Stimulated activated CD4-positive, alpha-beta T cell treated with anti-CD3 and anti-CD28 coated beads, Interleukin-2, amount 100 ng/mL, for 48 hours (primary cell): ENCODE results near the gene GH1.
"Not testable (repeated sequence)": the region's sequence is repeated elsewhere in the genome, so short reads cannot be mapped to it uniquely, and the experiment has no call there.

Experiments
- DNase-seq, 2 donors: peaks; one replicate each; pipeline ENCODE4 v3.0.0-alpha.2; 2020

Gene GH1

GRCh38 chr17:63925615-63926014 lies 7.0 kb upstream of the GH1 start:
- no peak for DNase-seq

- DNase-seq, result not testable (repeated sequence)
Measured at GRCh38 chr17:63922402-63922801, 3.8 kb upstream of the GH1 start.

- not testable (repeated sequence) for DNase-seq
Measured at GRCh38 chr17:63920779-63921178, 2.1 kb upstream of the GH1 start.

DNA sequence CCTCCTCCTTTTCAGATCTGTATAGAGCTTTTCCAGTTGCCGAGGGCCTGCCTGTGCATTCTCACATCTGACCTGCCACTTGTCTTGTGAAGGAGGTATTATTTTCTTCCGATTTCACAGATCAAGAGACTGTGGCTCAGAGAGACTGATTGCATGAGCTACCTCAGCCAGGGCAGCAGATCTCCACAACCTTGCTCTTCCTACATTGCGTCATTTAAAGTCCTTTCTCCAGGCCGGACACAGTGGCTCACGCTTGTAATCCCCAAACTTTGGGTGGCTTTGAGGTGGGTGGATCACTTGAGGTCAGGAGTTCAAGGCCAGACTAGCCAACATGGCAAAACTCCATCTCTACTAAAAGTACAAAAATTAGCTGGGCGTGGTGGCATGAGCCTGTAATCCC lies 1.4 kb upstream of the GH1 start:
- DNase-seq, result not testable (repeated sequence)

GRCh38 chr17:63919311-63919723 lies 678 bp upstream of the GH1 start:
- peak; percentile 68 to 71 for DNase-seq

GRCh38 chr17:63918305-63918704 lies 334 bp downstream of the GH1 start:
- DNase-seq, result no peak

DNA sequence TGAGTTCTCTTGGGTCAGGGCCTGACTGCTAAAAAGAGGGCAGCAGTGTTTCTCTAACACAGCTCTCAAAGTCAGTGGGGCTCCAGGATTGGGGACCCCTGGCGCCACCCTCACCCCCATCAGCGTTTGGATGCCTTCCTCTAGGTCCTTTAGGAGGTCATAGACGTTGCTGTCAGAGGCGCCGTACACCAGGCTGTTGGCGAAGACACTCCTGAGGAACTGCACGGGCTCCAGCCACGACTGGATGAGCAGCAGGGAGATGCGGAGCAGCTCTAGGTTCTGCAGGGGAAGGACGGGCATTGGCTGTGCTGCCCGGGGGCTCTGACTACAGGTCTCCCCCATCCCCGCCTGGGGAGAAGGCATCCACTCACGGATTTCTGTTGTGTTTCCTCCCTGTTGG lies 993 bp downstream of the GH1 start:
- DNase-seq, result no peak

DNA sequence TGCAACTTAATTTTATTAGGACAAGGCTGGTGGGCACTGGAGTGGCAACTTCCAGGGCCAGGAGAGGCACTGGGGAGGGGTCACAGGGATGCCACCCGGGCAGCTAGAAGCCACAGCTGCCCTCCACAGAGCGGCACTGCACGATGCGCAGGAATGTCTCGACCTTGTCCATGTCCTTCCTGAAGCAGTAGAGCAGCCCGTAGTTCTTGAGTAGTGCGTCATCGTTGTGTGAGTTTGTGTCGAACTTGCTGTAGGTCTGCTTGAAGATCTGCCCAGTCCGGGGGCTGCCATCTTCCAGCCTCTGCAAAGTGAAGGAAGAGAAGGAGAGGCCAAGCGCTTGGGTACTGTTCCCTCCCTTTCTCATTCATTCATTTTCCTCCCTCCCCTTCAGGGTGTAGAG lies 1.4 kb downstream of the GH1 start:
- DNase-seq, result not testable (repeated sequence)

- DNase-seq, result no peak
Measured at GRCh38 chr17:63916566-63917185, 2.0 kb downstream of the GH1 start.

- not testable (repeated sequence) for DNase-seq
Measured at GRCh38 chr17:63915753-63916152, 2.9 kb downstream of the GH1 start.

DNA sequence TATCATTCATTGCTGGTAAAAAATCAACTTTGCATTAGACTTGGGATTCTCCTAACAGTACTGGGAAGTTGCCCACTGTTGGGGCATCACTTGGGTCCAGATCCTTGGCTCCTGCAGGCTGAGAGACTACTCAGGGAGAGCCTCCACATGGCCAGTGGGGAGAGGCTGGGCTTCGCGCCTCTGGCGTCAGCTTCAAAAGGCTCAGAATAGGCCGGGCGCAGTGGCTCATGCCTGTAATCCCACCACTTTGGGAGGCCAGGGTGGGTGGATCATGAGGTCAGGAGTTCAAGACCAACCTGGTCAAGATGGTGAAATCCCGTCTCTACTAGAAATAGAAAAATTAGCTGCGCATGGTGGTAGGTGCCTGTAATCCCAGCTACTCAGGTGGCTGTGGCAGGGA lies 4.2 kb downstream of the GH1 start:
- no peak for DNase-seq

DNA sequence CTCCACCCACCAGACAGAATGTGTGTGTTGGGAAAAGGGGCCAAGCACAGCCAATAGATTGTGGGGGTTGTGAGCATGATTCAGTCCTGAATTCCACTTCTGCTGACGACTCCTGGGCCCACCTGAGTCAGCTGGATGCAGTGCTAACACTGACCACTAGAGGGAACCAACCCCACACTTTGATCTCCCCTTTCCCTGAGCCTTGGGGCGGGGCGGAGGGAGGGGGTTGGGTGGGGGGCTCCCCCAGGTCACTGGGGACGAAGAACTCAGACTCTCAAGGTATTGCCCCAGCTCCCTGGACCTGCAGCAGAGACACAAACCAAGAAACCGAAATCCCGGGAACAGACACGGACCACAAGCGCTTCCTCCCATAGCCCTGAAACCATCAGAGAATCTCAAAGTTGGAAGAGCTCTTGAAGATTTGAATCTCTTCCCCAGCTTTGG lies 7.0 kb downstream of the GH1 start:
- peak; percentile 66 to 67 for DNase-seq

DNA sequence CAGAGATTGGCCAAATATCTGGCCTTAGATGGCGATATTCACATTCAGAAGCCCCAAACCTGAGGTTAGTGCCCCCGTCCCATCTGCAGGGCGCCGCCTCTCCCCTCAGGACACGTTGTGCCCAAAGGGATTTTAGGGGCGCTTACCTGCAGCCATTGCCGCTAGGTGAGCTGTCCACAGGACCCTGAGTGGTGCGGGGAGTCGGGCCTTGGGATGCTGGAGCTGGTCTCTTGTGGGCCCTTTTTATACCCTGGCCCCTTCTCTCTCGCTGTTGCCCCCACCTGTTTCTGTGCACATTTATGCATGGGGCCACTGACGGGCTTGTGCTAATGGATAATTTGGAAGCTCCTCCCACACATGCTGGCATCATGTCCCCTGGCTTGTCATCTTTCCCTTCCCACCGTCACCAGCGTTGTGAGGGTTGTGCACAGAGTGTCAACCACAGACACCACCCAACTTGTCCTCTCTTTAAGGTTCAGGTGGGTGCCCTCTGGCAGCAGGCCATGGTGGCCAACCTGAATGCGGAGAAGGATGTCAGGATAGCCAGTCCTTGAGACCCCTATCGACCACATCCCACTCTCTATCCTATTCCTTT lies 7.5 kb downstream of the GH1 start, which contains the start of gene CSHL1:
Gene CSHL1, minus strand, starts transcription at position 218 of the 595 bp plus-strand sequence. Its CDS starts 62 bp downstream, at position 156.
- DNase-seq, result no peak

- DNase-seq, result no peak
Measured at GRCh38 chr17:63910096-63910495, 8.5 kb downstream of the GH1 start.

DNA sequence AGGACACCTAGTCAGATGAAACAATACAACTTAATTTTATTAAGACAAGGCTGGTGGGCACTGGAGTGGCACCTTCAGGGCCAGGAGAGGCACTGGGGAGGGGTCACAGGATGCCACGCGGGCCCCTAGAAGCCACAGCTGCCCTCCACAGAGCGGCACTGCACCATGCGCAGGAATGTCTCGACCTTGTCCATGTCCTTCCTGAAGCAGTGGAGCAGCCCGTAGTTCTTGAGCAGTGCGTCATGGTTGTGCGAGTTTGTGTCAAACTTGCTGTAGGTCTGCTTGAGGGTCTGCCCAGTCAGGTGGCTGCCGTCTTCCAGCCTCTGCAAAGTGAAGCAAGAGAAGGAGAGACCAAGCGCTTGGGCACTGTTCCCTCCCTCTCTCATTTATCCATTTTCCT lies 9.1 kb downstream of the GH1 start:
- DNase-seq, result not testable (repeated sequence)

- peak in 1 of 2 donors; percentile 37 for DNase-seq
Measured at GRCh38 chr17:63907161-63907778, 11.4 kb downstream of the GH1 start.

GRCh38 chr17:63904796-63905195 lies 13.8 kb downstream of the GH1 start:
- not testable (repeated sequence) for DNase-seq

DNA sequence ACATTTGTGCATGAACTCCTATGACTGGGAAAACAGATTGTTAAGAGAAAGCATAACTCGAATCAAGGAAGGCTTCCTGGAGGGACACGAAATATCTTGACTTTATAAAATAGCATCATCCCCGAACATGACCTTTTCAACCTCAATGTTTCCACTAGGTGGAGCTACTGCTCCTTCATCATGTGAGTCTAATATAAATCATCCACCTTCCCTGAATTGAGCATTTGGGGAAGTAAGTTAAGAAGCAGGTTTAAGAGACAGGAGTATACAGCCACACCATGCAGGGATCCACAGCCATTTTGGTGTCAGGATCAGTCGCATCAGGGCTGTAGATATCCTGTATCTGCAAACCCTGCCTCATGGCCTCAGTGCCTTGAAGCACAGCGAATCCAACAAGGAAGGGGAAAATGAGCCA lies 14.8 kb downstream of the GH1 start:
- DNase-seq, result not testable (repeated sequence)

DNA sequence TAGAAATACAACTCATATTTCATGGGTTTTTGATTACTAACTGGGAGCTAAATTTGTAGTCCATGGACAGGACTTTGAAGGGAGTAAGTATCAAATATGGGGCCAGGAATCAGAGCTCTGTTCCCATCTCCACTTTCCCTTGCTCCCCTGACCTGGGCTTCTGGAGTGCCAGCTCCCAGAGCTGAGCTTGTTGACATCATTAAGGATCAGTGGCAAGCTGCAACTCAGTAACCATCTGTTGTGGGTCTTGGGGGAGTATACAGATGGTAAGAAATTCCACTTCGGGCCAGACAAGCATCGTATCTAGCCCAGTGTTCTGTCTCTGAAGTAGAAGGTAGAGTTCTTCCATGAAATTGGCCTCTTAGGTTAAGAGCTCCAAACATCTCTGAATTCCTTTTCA lies 16.7 kb downstream of the GH1 start:
- not testable (repeated sequence) for DNase-seq

DNA sequence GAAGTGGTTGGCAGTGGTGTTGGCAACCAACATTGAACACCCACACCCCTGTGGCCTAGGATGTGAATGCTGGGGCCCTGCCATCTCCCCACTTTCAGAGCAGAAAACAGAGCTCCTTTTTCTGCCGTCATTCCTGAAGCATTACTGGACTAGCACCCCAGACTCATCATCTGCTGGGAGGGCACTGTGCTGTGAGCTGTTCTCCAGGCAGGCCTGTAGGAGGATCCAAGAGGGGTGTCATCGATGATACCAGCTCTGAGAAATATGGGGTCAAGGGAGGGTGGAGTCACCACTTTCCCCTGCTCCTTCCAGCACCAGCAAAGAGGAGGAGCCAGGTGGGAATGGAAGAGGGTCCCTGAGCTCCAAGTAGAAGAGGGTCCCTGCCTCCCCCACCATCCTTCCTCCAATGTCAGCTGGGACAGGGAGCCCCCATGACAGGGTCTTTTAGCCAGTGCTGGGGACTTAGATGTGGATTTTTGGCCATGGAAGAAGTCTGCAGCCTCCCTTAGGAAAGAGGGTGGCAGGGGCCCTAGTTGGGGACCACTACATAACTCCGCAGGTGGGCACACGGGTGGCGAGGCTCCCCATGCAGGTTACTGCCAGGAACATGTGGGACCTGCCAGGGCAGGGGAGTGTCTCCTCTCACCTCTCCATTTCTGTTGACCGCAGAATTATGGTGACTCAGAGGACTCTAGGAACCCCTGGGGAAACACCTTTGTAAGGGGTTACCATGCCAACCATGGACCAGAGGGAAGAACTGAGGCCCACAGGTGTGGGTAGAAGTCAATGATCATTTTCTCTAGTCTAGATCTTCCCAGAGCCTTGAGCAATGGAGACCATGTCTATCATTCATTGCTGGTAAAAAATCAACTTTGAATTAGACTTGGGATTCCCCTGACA lies 19.5 kb downstream of the GH1 start:
- peak; percentile 26 to 40 for DNase-seq

- DNase-seq, result not testable (repeated sequence)
Measured at GRCh38 chr17:63896524-63897354, 21.9 kb downstream of the GH1 start, which contains the start of gene CSH1. TSS of gene CSH1 (minus strand) at chr17:63896574. CDS start at chr17:63896511, 63 bp downstream.

GRCh38 chr17:63894821-63895220 lies 23.8 kb downstream of the GH1 start:
- DNase-seq, result not testable (repeated sequence)
